Measurements from ENCODE around the gene DOC2A.
A peak's percentile ranks its signal among the peaks of the same experiment; 100 is the strongest.
"Not testable (repeated sequence)": the region's sequence is repeated elsewhere in the genome, so short reads cannot be mapped to it uniquely, and the experiment has no call there.

Gene DOC2A

GRCh38 chr16:30026449-30026848, 15.6 kb upstream of the DOC2A start:
- DNase-seq = no peak

- DNase-seq = no peak
Measured at GRCh38 chr16:30025574-30025973, 14.7 kb upstream of the DOC2A start.

- no peak for DNase-seq
Measured at GRCh38 chr16:30025156-30025555, 14.3 kb upstream of the DOC2A start.

GRCh38 chr16:30024451-30024850, 13.6 kb upstream of the DOC2A start:
- no peak for DNase-seq

- DNase-seq = no peak
Measured at GRCh38 chr16:30023586-30023985, 12.8 kb upstream of the DOC2A start.

GRCh38 chr16:30022887-30023286, 12.1 kb upstream of the DOC2A start, which contains the start of gene C16orf92:
Gene C16orf92 (plus strand): TSS chr16:30023198. CDS start chr16:30023341, 143 bp downstream.
- no peak for DNase-seq

GRCh38 chr16:30018731-30019158, 7.9 kb upstream of the DOC2A start:
- DNase-seq = no peak

- DNase-seq = not testable (repeated sequence)
Measured at GRCh38 chr16:30017937-30018336, 7.1 kb upstream of the DOC2A start.

GRCh38 chr16:30017277-30017656, 6.4 kb upstream of the DOC2A start:
- DNase-seq = no peak

- DNase-seq = no peak
Measured at GRCh38 chr16:30016555-30017276, 5.9 kb upstream of the DOC2A start.

GRCh38 chr16:30015450-30015849, 4.6 kb upstream of the DOC2A start:
- not testable (repeated sequence) for DNase-seq

GRCh38 chr16:30012598-30012997, 1.8 kb upstream of the DOC2A start:
- not testable (repeated sequence) for DNase-seq

GRCh38 chr16:30011714-30012504, 1.1 kb upstream of the DOC2A start:
- no peak for DNase-seq

GRCh38 chr16:30009990-30010843, 610 bp downstream of the DOC2A start:
- no peak for DNase-seq

- DNase-seq = no peak
Measured at GRCh38 chr16:30009085-30009862, 1.6 kb downstream of the DOC2A start.

- no peak for DNase-seq
Measured at GRCh38 chr16:30007378-30007895, 3.4 kb downstream of the DOC2A start.

- DNase-seq = no peak
Measured at GRCh38 chr16:30006659-30007377, 4.0 kb downstream of the DOC2A start.

- no peak for DNase-seq
Measured at GRCh38 chr16:30006095-30006473, 4.7 kb downstream of the DOC2A start.

GRCh38 chr16:30005341-30006094, 5.3 kb downstream of the DOC2A start:
- peak; percentile 13 for DNase-seq

- no peak for DNase-seq
Measured at GRCh38 chr16:30004811-30005242, 6.0 kb downstream of the DOC2A start.

- no peak for DNase-seq
Measured at GRCh38 chr16:30004424-30004776, 6.4 kb downstream of the DOC2A start.
